A673 (cell line): ENCODE results near the gene MRPL48.

Experiments used
- CTCF ChIP-seq: fragments of 300-800, 200-600 bp; sonication (generic); conservative IDR thresholded peaks from 2 replicates; pipeline ENCODE4 v1.5.1; 2017; ENCODE audit warnings: low read depth, mild to moderate bottlenecking, antibody characterized with exemption, low read length, moderate library complexity, mixed read lengths
- EZH2 ChIP-seq: fragments of 200-600 bp; sonication (generic); IDR thresholded peaks from 2 replicates; pipeline ENCODE4 v1.6.1; 2017; ENCODE audit warnings: borderline replicate concordance, low read depth, mild to moderate bottlenecking, mixed read lengths, antibody characterized with exemption, low read length; ENCODE audit not compliant: poor library complexity, severe bottlenecking

DNA sequence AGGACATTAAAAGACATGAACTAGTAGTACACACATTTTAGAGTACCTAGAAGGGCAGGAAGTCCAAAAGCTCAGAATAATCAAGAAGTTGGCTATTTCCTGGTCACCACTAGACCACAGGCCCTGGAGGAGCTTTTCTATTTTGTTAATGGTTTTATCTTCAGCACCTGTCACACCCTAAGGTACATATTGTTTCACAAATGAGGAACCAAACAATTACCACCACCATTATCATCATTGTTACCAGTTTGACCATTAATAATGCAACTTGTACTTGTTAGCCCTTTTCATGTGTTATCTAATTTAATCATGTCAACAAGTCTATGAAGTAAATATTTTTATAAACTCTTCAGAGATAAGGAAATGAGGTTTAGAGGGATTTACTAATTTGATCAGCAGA lies 4.9 kb downstream of the MRPL48 start:
- TF ChIP-seq CTCF (no peak), EZH2 (no peak)
